ENCODE results near the gene ACOT7.
A peak's percentile ranks its signal among the peaks of the same experiment; 100 is the strongest.

The ACOT7 gene

DNA sequence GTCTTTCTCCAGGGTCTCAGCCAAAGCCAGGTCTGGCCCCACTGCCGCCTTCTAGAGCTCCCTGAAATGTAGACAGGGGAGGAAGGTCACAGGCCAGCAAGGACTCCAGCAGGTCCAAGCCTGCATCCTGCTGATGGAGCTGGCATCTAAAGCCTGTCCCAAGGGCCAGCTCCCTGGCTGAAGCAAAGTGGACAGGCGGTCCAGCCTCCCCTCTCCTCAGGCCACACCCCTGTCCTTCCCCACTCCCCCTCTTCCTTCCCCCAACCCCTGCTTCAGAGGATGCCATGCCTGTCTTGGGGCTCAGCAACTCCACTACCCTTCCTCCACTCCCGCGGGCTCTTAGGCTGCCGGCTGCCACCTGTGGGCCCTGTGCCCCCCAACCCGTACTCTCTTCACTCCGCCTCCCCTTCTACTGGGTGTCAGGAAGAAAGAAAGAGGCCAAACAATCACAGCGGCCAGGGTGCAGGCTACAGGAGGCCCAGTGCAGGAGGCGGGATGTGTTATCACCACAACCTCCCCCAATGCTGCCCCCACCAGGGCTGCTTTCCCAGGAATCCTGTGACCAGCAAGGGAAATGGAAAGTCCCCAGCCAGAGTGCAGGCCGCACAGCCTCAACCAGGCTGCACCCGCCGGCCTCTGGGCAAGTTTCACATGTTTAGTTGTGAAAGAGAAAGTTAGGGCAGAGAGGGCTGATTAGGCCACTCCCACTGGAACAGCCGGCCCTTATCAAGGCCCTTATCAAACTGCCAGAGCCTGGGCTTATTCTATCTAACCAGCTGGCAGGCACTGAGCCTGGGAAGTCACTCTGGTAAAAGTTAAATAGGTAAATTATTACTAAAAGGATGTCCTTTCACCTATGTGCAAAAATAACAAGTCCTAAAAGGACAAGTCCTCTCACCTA, 34.1 kb downstream of the ACOT7 start:
- no peak for DNase-seq

DNA sequence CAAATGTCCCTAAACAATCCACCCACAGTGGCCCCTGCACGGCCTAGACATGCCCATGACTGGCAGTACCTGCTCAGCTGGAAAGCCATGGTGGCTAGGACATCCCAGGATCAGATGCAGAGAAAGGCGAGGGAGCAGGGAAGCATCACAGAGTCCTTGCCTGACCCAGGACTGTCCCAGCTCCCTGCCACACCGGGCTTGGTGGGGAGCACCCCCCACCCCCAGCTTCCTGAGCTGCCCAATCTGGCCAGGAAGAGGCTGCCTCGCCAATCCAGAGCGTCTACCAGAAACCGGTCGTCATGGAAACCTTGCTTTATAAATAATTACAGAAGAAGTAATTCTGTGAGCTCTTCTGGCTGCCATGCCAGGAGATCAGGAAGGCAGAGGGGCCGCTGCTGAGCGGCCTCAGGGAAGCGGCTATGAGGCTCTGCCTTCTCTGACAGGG, 34.8 kb downstream of the ACOT7 start:
- no peak for DNase-seq

- no peak for DNase-seq
These were observed 35.4 kb downstream of the ACOT7 start for GRCh38 chr1:6358144-6358624.

GRCh38 chr1:6357243-6357936, 36.2 kb downstream of the ACOT7 start:
- DNase-seq: no peak

GRCh38 chr1:6355621-6356020, 37.9 kb downstream of the ACOT7 start:
- DNase-seq: no peak

DNA sequence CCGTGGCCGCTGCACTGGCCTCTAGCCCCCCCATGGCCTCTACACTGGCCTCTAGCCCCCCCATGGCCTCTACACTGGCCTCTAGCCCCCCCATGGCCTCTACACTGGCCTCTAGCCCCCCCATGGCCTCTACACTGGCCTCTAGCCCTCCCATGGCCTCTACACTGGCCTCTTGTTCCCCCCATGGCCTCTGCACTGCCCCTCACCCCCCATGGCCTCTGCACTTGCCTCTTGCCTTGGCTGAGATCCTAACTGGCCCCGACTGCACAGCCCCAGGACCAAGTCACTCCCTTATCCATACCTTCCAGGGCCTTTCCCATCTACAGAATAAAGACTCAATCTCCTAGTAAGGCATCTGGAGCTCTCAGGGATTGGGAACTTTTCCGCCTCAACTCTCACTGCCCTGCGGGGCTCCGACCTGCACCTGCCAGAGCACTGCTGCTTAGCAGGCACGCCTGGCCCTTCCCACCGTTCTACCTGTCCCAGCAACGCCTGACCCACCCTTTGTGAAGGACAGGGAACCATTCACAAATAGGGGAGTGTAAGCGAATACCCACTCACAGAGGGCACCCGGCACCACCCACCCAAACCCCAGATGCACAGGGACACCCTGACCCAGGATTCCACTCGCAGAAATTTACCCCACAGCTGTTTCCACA, 38.8 kb downstream of the ACOT7 start:
- no peak for DNase-seq

- peak in 1 of 2 experiments; percentile 40 for DNase-seq
These were observed 39.5 kb downstream of the ACOT7 start for GRCh38 chr1:6353955-6354658.

DNA sequence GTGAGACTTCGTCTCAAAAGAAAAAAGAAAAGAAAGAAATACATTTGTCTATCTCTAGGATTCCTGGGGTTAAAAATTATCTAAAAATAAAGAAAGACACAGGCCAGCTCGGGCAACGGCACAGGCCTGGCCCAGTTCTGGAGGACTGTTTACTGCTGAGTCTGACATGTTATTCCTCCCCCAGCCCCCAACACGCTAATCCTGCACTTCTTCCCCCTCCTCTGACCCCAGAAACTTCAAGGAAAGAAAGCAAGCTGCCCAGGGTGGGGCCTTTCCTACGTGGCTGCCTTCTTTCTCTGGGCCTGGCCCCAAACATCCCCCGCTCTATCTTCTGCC, 40.0 kb downstream of the ACOT7 start:
- no peak for DNase-seq

DNA sequence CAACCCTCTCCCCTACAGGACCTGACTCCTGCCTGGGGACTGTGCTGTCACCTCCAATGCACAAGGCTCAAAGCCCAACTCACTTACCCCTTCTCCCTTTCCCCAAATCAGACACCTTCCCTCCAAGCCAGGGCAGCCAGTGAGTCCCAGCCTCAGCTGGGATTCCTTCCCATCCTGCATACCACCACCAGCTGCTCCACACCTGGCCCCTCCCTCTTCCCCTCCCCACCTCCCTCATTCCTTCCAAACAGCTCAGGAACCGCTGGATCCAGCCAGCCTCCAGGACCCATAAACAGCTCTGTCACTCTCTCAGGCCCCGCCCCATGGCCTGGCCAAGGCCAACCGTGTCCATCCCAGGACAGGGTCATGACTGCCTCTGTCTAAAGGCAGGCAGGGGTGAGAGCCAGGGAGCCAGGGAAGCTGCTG, 41.4 kb downstream of the ACOT7 start:
- DNase-seq: no peak

DNA sequence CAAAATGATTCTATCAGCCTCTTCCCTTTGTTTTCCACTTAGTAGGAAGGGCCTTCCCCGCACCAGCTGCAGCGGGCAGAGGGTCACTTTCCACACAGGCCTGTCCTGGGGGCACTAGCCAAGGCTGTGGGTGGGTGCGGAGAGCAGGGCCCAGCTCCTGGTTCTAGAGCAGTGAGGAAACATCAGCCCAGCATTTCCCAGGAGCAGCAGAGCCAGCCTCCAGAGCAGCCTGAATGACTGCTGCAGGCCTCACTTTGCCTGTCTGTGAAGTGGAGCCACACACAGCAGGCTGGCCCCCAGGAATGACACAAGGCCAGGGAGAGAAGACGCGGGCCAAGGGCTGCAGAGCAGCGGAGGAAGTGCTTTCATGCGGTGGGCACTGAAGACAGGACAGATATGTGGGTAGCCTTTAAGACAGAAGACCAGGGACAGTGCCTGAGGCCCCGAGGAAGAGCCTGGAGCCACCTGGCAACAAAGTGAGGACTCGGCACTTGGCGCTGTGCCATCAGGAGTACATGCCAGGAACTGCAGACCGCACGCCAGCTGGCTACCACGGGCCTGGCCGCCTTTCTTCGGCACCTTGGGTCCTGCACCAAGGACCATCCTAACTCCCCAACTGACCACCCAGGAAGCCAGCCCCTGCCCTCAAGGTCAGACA, 42.0 kb downstream of the ACOT7 start:
- peak in 1 of 2 experiments; percentile 83 for DNase-seq

GRCh38 chr1:6350416-6351088, 43.0 kb downstream of the ACOT7 start:
- peak; percentile 39 to 64 for DNase-seq

DNA sequence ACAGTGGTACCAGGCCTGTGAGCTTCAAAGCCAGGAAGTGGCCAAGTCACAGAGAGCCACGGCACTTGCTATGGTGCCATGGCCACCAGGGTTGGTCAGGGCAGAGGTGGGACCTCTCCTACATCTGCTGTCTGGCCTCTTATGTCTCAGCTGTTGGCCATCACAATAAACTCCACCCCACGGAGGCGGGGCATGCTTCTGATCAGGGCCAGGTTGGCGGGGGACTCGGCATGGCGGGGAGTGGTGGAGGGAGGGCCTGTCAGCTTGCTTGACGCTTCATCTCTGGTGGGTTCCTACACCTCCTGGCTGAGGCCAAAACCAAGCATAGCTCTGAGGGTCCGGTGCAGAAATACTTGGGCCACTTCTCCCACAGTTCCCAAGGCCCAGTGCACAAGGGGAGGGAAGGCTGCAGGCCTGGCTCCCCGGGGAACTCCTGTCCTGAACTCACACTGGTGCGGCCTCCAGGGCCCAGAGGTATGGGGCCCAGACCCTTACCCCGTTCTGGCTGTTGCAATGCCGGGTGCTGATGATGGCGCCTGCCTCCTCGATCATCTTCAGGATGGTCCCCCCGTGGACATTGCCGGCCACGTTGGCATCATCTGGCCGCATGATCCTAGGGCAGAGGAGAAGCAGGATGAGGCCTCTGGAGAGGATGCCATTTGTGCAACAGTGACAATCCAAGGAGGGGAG, 44.2 kb downstream of the ACOT7 start:
- no peak for DNase-seq

DNA sequence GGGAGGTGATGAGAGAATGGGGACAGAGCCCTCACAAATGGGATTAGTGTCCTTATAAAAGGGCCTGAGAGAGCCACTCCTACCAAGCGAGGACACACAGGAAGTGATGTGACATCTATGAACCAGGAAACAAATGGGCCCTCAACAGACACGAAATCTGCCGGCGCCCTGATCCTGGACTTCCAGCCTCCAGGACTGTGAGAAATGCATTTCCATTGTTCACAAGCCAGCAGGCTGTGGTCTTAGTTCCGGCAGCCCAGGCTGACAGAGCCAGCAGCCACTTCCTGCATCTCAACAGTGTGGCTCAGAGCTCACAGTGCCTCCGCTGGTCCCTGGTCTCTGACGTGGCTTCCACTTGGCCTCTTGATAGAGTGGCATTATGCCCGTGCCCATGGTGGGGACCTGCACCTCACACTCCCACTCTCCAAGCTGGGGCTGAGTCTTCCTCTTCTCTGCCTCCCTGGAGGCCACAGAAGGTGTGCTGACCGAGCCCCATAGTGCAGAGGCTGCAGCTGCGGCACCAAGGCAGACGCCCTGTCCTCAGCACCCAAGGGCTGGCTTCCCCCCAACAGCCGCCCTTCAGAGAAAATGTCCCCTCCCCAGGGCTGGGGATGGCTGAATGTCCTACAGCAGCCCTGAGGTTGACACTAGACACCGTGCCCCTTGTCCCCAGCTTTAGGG, 44.9 kb downstream of the ACOT7 start:
- no peak for DNase-seq

DNA sequence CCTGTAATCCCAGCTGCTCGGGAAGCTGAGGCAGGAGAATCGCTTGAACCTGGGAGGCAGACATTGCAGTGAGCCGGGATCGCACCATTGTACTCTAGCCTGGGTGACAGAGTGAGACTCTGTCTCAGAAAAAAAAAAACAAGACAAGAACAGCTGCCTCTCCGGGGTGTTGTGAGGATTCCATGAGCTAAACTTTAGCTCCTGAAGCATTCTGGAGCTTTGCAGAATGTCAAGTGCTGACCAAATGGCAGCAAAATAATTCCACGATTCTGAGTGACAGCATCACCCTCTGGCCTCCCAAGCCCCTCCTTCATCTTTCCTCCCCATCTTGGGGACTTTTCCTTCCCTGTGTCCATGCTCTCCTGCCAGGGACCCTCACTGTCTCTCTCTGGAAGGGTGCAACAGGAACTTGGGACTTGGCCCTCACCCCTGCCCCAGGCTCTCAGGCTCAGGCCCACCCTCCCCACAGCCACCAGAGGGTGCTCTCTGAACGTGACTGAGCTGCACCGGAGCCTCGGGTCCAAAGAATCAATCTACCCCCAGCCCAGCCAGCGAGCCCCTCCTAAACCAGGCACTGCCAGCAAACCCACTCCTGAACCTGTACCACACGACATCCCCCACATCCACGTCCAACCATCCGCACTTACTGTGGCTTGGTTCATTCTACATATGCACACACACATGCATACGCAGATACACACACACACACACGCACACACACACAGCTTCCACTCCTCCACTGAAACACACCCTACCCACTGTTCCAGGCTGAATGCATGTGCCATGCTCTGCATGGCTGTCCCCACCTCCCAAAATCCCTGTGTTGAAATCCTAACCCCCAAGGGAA, 45.7 kb downstream of the ACOT7 start:
- peak; percentile 24 to 49 for DNase-seq

GRCh38 chr1:6345460-6345859, 48.1 kb downstream of the ACOT7 start:
- no peak for DNase-seq

DNA sequence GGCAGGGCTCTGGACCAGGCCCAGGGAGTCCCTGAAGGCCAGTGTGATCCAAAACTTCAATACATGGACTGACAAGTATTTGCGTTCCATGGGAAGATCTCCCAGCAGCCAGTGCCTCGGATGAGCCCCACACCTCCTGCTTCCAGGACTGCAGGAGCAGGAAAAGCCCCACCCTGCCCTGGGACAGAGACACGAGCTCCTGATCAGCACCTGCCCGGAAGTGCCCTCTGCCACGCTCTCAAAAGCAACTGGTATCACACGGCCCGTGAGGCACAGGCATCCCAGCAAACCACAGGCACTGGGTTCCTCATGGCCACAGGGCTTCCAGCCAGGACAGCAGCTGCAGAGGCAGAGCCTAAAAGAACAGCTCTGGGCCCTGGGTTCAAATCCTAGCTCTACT, 48.6 kb downstream of the ACOT7 start:
- no peak for DNase-seq

DNA sequence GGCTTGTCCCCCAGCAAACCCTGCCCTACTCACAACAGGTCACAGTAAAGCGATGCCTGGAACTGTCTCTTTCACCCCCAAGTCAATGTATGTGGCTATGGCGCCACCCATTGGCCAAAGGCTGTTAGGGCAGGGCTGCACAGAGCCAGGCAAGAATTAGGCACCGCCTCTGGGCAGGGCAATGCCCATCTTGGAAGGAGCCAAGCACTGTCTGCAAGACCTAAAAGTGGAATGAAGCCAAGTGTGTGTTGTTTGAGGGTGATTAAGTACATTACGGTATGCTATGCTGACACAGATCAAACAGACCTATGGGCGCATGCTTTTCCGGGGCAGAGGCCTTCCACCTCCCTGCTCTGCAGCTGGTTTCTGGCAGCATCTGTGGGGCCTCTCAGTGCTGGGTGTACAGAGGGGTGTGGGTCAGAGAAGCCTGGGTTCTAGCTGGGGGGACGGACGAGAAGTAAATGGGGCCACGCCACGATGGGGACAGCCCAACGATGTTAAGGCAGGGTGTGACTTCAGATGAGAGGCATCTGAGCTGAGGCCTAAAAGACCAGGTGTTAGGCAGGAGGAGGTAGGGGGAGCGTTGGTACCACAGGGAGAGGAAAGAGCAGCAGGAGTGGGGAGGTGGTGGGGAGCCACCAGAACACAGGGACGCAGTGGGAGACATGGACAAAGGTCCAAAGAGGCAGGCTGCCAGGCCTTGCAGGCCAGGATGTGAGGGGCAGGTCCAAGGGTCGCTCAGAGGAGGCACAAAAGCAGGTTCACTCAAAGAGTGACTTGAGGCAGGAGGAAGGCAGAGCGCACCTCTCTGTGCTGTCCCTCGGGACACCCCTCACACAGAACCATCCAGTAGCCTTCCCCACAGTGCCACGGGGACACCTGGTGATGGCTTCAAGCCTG, 49.8 kb downstream of the ACOT7 start:
- peak; percentile 74 to 87 for DNase-seq

DNA sequence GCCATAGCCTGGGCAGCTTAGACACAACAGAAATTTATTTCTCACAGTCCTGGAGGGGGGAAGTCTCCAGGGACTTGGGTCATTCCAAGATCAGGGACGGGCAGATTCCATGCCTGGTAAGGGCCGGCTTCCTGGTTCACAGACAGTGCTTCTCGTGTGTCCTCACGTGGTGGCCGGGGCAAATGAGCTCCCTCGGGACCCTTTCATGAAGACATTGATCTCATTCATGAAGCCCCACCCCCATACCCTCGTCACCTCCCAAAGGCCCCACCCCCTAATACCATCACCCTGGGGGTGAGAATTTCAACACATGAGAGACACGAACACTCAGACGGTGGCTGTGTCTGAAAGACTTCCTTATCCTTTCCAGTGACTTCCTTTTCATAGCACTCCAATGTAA, 51.5 kb downstream of the ACOT7 start:
- DNase-seq: no peak
